GM12872 (cell line): ENCODE results near the gene SSBP3.

ENCODE experiments used
- TF ChIP-seq, protein P1 (sequence below): IDR thresholded peaks from 3 replicates; pipeline ENCODE4 v1.5.1; 2011; ENCODE audit warnings: low read depth, mild to moderate bottlenecking, low read length, moderate library complexity; ENCODE audit not compliant: insufficient read depth

Gene SSBP3

GRCh38 chr1:54326543-54327385 is 79.4 kb downstream of the SSBP3 start:
- TF ChIP-seq, protein P1, sequence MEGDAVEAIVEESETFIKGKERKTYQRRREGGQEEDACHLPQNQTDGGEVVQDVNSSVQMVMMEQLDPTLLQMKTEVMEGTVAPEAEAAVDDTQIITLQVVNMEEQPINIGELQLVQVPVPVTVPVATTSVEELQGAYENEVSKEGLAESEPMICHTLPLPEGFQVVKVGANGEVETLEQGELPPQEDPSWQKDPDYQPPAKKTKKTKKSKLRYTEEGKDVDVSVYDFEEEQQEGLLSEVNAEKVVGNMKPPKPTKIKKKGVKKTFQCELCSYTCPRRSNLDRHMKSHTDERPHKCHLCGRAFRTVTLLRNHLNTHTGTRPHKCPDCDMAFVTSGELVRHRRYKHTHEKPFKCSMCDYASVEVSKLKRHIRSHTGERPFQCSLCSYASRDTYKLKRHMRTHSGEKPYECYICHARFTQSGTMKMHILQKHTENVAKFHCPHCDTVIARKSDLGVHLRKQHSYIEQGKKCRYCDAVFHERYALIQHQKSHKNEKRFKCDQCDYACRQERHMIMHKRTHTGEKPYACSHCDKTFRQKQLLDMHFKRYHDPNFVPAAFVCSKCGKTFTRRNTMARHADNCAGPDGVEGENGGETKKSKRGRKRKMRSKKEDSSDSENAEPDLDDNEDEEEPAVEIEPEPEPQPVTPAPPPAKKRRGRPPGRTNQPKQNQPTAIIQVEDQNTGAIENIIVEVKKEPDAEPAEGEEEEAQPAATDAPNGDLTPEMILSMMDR, result no peak

- TF ChIP-seq, protein P1, result no peak
Measured at GRCh38 chr1:54325703-54326461, 80.3 kb downstream of the SSBP3 start.

DNA sequence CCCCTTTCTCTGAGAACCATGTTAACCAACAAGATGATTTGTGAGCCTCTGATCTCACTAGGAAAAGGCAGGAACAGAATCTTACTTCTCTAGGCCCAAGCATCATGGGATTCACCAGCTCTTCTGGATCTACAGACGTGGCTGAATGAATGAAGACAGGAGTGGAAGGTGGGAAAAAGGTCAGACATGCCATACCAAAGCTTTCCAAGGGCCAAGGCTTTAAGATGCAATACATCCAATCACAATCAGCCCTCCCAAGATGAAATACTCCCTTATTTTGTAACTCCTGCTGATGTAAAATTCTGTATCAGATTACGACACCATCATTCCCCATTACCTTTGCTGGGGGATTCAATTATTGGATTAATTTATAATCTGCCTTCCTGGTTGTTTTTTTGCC is 80.9 kb downstream of the SSBP3 start:
- TF ChIP-seq, protein P1, result no peak

DNA sequence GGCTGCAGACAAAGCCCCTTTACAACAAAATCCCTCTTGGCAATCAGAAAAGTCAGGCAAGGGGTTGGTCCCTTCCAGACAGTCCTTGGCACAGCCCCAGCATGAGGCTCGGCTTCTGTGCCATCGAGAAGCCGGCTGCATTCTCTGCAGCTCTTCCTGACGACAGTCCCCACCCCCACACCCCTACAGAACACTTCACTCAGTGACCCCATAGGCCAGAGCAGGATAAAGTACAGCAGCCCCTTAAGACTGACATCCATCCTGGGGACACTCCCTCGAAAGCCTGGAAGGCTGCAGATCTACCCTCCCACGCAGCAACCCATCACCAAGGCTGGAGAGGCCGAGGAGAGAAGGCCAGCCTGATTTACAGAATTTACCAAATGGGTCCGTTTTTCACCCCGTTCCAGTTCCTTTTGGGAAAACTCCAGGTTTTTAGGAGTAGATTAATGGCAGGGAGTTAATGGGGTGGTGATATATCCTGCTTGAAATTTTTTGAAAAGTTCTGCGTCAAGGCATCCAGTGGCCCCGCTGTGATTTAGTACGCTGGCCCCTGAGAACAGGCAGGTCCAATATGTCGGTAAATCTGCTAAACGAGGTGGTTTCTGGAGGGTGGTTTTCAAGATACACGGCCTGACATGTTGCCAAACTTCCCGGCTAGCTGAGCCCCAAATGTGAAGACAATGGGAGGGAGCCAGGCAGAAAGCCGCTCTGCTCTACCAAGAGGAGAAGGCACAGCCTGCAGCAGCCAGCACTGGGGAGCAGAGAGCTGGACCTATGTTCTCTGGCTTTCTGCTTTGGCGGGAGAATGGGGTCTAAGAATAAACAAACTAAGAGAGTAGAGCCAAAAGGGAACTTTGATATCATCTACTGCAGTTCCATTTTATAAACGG is 81.7 kb downstream of the SSBP3 start:
- TF ChIP-seq, protein P1, result no peak

GRCh38 chr1:54323921-54324250 is 82.3 kb downstream of the SSBP3 start:
- TF ChIP-seq, protein P1, result no peak

DNA sequence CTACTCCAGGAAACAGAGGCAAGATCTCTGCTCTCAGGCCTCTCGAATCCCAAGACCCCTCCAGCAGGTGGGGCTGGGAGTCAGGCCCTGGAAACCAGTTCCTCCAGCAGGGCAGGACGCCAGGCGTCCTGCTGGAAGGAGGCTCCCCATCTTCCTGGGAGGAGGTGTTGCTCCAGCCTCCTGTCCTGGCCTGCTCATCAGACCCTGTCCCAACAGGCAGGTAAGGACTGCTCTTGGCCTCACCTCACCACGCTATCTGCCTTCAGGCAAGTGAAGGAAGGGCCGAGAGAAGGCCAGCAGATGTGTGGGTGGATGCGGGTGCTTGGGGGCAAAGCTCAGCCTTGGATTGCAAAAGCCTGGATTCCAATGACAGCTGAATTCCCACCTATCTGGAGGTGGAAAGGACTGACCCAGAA is 82.9 kb downstream of the SSBP3 start:
- TF ChIP-seq, protein P1, result no peak
